ENCODE results near the gene SULT6B1. TPM values are rescaled to one million over a fixed set of nuclear protein-coding genes. Genes with fewer than 3 reads are reported as not detected.
A peak's percentile ranks its signal among the peaks of the same experiment; 100 is the strongest.

Gene SULT6B1
- total and polyA plus RNA-seq, 11 donors = not detected

GRCh38 chr2:37189452-37190153 lies 1.1 kb upstream of the SULT6B1 start:
- H3K27ac ChIP-seq = no peak overlapping the region
- no peak overlapping the region for H3K4me3 ChIP-seq
- intact Hi-C loops (cut with DNase I) = no loop called here
- H3K27me3 ChIP-seq = peaks cover 0 to 4% (median 0%) of the 10 kb centered on the region in 9 donors
- H3K9me3 ChIP-seq = no peaks in the 10 kb centered on the region
- ATAC-seq (peak in 1 of 4 donors; percentile 64), DNase-seq (no peak)
- TF ChIP-seq CTCF (IDR thresholded peaks at IDR 0.05) (no peak), POLR2A (IDR thresholded peaks at IDR 0.05) (no peak)
- no peaks in the 10 kb centered on the region for H3K4me1 ChIP-seq
- WGBS, 4 donors = 73 to 86% (median 81%) methylated on average over 6 of the region's 6 CpGs
- no peaks in the 10 kb centered on the region for H3K36me3 ChIP-seq

GRCh38 chr2:37181726-37182684 lies 6.5 kb downstream of the SULT6B1 start:
- Histone ChIP-seq H3K27me3 (peaks cover 0 to 8% (median 0%) of the 10 kb centered on the region in 9 donors), H3K36me3 (no peaks in the 10 kb centered on the region)
- intact Hi-C loops (cut with DNase I) = no loop called here

GRCh38 chr2:37180640-37181039 lies 7.8 kb downstream of the SULT6B1 start:
- WGBS, 4 donors = 93 to 97% (median 95%) methylated on average over 5 of the region's 5 CpGs
- no peak for TF ChIP-seq CTCF (IDR thresholded peaks at IDR 0.05)
- TF ChIP-seq POLR2A (IDR thresholded peaks at IDR 0.05) = no peak
- Histone ChIP-seq H3K4me1 (no peaks in the 10 kb centered on the region), H3K36me3 (no peaks in the 10 kb centered on the region), H3K27ac (no peak overlapping the region), H3K4me3 (no peak overlapping the region), H3K27me3 (peaks cover 0 to 4% (median 0%) of the 10 kb centered on the region in 9 donors), H3K9me3 (no peaks in the 10 kb centered on the region)
- ATAC-seq (no peak), DNase-seq (no peak)
- intact Hi-C loops (cut with DNase I) = no loop called here

More at GRCh38 chr2:37181726-37182684, 6.5 kb downstream of the SULT6B1 start:
- no peak overlapping the region for H3K27ac ChIP-seq
- H3K4me1 ChIP-seq = no peaks in the 10 kb centered on the region
- ATAC-seq (no peak), DNase-seq (no peak)
- H3K9me3 ChIP-seq = no peaks in the 10 kb centered on the region
- WGBS, 4 donors = 68 to 79% (median 73%) methylated on average over 17 of the region's 17 CpGs
- H3K4me3 ChIP-seq = no peak overlapping the region
- TF ChIP-seq POLR2A (IDR thresholded peaks at IDR 0.05) (no peak), CTCF (IDR thresholded peaks at IDR 0.05) (no peak)

Data from heart left ventricle (tissue), 16 donors.